Esophagus squamous epithelium (tissue), 4 donors: Measurements from ENCODE around the gene NUP210.

Experiments used
- POLR2A ChIP-seq, 4 donors: fragments of 450-650 bp; IDR thresholded peaks; one replicate each; pipeline ENCODE4 v1.6.1; 2017; ENCODE audit warnings: antibody characterized with exemption in 4 of 4, mild to moderate bottlenecking in 4 of 4, moderate library complexity in 3 of 4
- TF ChIP-seq, protein P1 (sequence below), 6 experiments: fragments of 450-650 bp in 4 of 6; fragments of 200-600 bp in 2 of 6; sonication (generic) in 2 of 6; IDR thresholded peaks; one replicate each; pipeline ENCODE4 v1.5.1; 2016 to 2019; ENCODE audit warnings: antibody characterized with exemption in 6 of 6, mild to moderate bottlenecking in 4 of 6, moderate library complexity in 4 of 6

DNA sequence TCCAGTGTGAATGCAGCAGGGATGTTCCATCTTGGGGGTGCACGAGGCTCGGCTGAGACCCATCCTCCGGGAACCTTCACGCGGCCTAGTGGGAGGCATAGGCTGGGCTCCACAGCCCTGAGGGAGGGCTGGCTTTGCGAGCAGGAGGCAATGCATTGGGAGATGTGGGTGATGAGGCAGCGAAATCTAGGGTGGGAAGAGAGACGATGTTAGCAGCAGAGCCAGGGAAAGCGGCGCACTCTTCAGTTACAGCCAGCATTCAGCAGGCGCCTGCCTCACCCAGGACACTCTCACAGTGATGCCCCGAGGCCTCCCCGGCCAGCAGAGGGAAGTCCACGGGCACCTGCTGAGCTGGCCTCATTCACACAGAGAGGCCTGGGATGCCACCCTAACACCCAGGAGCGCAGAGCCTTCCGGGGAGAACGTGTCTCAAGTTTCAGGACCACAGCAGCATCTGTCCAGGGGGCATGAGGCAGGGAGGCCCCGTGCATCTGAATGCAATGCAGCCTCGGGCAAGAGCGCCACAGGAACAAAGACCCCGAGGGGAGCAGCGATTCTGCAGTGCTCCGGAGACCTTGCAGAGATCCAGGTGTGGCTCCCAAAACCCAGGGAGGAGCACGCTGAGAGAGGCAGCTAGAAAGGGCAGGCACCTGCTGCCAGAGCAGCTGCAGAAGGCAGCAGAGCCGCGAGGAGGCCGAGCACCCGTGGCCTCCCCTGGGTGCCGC lies 102.4 kb downstream of the NUP210 start:
- TF ChIP-seq POLR2A (IDR thresholded peaks at IDR 0.05) = no peak
- TF ChIP-seq, protein P1, sequence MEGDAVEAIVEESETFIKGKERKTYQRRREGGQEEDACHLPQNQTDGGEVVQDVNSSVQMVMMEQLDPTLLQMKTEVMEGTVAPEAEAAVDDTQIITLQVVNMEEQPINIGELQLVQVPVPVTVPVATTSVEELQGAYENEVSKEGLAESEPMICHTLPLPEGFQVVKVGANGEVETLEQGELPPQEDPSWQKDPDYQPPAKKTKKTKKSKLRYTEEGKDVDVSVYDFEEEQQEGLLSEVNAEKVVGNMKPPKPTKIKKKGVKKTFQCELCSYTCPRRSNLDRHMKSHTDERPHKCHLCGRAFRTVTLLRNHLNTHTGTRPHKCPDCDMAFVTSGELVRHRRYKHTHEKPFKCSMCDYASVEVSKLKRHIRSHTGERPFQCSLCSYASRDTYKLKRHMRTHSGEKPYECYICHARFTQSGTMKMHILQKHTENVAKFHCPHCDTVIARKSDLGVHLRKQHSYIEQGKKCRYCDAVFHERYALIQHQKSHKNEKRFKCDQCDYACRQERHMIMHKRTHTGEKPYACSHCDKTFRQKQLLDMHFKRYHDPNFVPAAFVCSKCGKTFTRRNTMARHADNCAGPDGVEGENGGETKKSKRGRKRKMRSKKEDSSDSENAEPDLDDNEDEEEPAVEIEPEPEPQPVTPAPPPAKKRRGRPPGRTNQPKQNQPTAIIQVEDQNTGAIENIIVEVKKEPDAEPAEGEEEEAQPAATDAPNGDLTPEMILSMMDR (IDR thresholded peaks at IDR 0.05) = no peak
